Heart right ventricle (tissue), 16 donors: ENCODE results near the gene TRIM43. TPM values are rescaled to one million over a fixed set of nuclear protein-coding genes. Genes with fewer than 3 reads are reported as not detected.
"Not testable (repeated sequence)": the region's sequence is repeated elsewhere in the genome, so short reads cannot be mapped to it uniquely, and the experiment has no call there.

ENCODE experiments used
- ATAC-seq, 8 donors: fragments of 200-7000 bp; cut with Tn5 transposase; one replicate each; pipeline ENCODE4 v1.9.1; 2020; ENCODE audit warnings: mild to moderate bottlenecking in 8 of 8, moderate library complexity in 8 of 8, moderate number of reproducible peaks in 1 of 8
- DNase-seq, 2 donors: peaks; one replicate each; pipeline ENCODE4 v3.0.0-alpha.2; 2020
- H3K27ac ChIP-seq, 10 donors: fragments of 200-600 bp; sonication (generic) in 2 of 10; one replicate each; pipeline versions ENCODE4 v1.5.0 to v1.8.0; 2020 to 2022; ENCODE audit warnings: mild to moderate bottlenecking in 3 of 10
- H3K27me3 ChIP-seq, 7 donors: fragments of 200-600 bp; one replicate each; pipeline ENCODE4 v1.8.0; 2021 to 2022; ENCODE audit warnings: mild to moderate bottlenecking in 2 of 7
- H3K36me3 ChIP-seq, 9 donors: fragments of 200-600 bp; sonication (generic) in 1 of 9; one replicate each; pipeline versions ENCODE4 v1.5.0 to v1.8.0; 2020 to 2022; ENCODE audit warnings: mild to moderate bottlenecking in 2 of 9
- H3K4me1 ChIP-seq, 9 donors: fragments of 200-600 bp; sonication (generic) in 1 of 9; one replicate each; pipeline versions ENCODE4 v1.5.0 to v1.8.0; 2020 to 2022; ENCODE audit warnings: mild to moderate bottlenecking in 4 of 9
- H3K4me3 ChIP-seq, 10 donors: fragments of 200-600 bp; sonication (generic) in 2 of 10; one replicate each; pipeline versions ENCODE4 v1.5.0 to v1.8.0; 2020 to 2022; ENCODE audit warnings: mild to moderate bottlenecking in 7 of 10, moderate library complexity in 2 of 10
- H3K9me3 ChIP-seq, 11 donors: fragments of 200-600 bp in 10 of 11; sonication (generic) in 2 of 11; one replicate each; pipeline versions ENCODE4 v1.5.0 to v1.8.0; 2013 to 2022; ENCODE audit warnings: mild to moderate bottlenecking in 2 of 11, control low read depth in 1 of 11, moderate library complexity in 1 of 11
- WGBS, 2 donors: extraction: QIAGEN DNeasy Blood & Tissue Kit; methylation state at CpG; one replicate each; pipeline ENCODE4 v1.1.7; 2013; ENCODE audit warnings: inconsistent platforms in 1 of 2; 5-methylcytosine and 5-hydroxymethylcytosine counted together
- intact Hi-C, 10 donors: fragments of 100-400 bp; cut with DNase I; formaldehyde crosslinking; loops; one replicate each; pipeline versions ENCODE4 v1.11.1 to v1.14.2; 2022
- polyA plus RNA-seq, 2 donors: library from polyadenylated mRNA; stranded (reverse); fragments of 200-250 nt; gene quantifications; one replicate each; pipeline ENCODE4 v1.2.3, GENCODE V29; 2013
- total RNA-seq, 10 donors: library from RNA; stranded (reverse); fragmentation: NEBNext Ultra II Directional in 3 of 10; extraction: Animal tissue kit (Norgen Biotek cat#: 25700) in 3 of 10; gene quantifications; one replicate each; pipeline versions ENCODE4 v1.2.1 to v1.2.4, GENCODE V29; 2021 to 2023
- donor health status: Arrhythmogenic right ventricular cardiomyopathy.
- donor health status: ischemic (EF 13 %, LVEDD 7.1; RV severe dilation, severe dysfunction).
- donor health status: healthy with polysubstance abuse.
- donor health status: DM: no; HTN: yes; CAD: no.
- donor health status: DM: no; HTN: no; CAD: no.
- donor health status: ischemic (EF 25% LVEDD 6.9; RV normal size, moderate dysfunction).
- donor health status: ischemic (EF 25% LVEDD 5.7; RV mildly dilated, moderate dysfunction).
- donor health status: healthy.
- donor health status: DM: yes; HTN: yes; CAD: no.
- donor health status: Ischemic cardiomyopathy.
- donor health status: ischemic (EF 35%, LVEDD 5.7; RV mildly dilated, moderate dysfunction).
- donor health status: nonischemic (EF 11% LVEDD 7.7; RV severe dilation, severe dysfunction).
- donor health status: DM: yes; HTN: yes; CAD: no.
- donor health status: PGD.
- donor health status: ischemic (EF 29% LVEDD 5.4; RV normal size, mild dysfunction).
- donor health status: nonischemic (EF 23%, LVEDD 6.1; RV moderate dilation, normal function).

TRIM43 gene
- total and polyA plus RNA-seq, 12 donors, result not detected

- ATAC-seq, DNase-seq, H3K4me3 ChIP-seq, H3K27me3 ChIP-seq, intact Hi-C loops, H3K9me3 ChIP-seq, H3K4me1 ChIP-seq, H3K27ac ChIP-seq, H3K36me3 ChIP-seq: not testable (repeated sequence)
Observed at GRCh38 chr2:95602146-95602545, 10.3 kb downstream of the TRIM43 start.

DNA sequence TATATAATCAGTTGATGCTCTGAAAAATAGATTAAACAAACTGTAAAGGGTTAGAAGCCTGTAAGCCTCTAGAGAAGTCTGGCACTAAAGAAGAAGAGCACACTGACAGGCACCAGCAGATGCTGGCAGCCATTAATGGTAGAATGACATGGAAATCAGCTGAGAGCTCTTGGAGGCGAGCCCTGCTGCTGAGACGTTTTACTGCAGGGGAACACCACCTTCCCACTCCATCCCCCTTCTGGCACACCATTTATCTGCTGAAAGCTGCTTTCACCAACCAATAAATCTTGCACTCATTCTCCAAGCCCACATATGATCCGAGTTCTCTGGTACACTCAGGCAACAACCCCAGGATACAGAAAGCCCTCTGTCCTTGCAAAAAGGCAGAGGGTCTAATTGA, 16.6 kb downstream of the TRIM43 start:
- H3K4me3 ChIP-seq, H3K9me3 ChIP-seq, H3K4me1 ChIP-seq, H3K36me3 ChIP-seq, intact Hi-C loops, H3K27me3 ChIP-seq, DNase-seq, H3K27ac ChIP-seq: not testable (repeated sequence)
- peak in 2 of 8 donors; percentile 27 to 49 for ATAC-seq
- no CpG with 5 or more reads among the region's 3 CpGs for WGBS, 2 donors

DNA sequence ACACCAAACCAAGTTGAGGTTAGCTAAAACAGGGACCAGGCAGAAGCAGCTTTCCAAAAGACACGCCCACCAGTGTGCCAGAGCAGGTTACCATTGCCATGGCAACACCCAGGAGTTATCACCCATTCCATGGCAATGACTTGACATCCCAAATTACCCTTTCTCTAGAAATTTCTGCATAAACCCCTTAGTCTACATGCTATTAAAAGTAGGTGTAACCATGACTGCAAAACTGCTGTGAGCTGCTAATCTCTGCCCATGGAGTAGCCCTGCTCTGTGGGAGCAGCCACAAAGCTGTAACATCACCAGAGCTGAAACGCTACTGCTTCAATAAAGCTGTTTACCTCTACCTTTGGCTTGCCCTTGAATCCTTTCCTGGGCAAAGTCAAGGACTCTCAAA, 18.0 kb downstream of the TRIM43 start:
- no CpG with 5 or more reads among the region's 2 CpGs for WGBS, 2 donors
- DNase-seq, H3K4me3 ChIP-seq, ATAC-seq, intact Hi-C loops, H3K36me3 ChIP-seq, H3K27ac ChIP-seq, H3K4me1 ChIP-seq, H3K27me3 ChIP-seq, H3K9me3 ChIP-seq: not testable (repeated sequence)

GRCh38 chr2:95613048-95613447, 21.2 kb downstream of the TRIM43 start:
- H3K27ac ChIP-seq, H3K27me3 ChIP-seq, H3K36me3 ChIP-seq, H3K4me3 ChIP-seq, H3K4me1 ChIP-seq, H3K9me3 ChIP-seq, ATAC-seq, DNase-seq, intact Hi-C loops: not testable (repeated sequence)
- no CpG with 5 or more reads among the region's 3 CpGs for WGBS, 2 donors

GRCh38 chr2:95622728-95623127, 30.9 kb downstream of the TRIM43 start:
- H3K4me3 ChIP-seq, ATAC-seq, H3K36me3 ChIP-seq, DNase-seq, H3K4me1 ChIP-seq, H3K27me3 ChIP-seq, intact Hi-C loops, H3K27ac ChIP-seq, H3K9me3 ChIP-seq: not testable (repeated sequence)
- WGBS, 2 donors, result no CpG with 5 or more reads among the region's 5 CpGs

DNA sequence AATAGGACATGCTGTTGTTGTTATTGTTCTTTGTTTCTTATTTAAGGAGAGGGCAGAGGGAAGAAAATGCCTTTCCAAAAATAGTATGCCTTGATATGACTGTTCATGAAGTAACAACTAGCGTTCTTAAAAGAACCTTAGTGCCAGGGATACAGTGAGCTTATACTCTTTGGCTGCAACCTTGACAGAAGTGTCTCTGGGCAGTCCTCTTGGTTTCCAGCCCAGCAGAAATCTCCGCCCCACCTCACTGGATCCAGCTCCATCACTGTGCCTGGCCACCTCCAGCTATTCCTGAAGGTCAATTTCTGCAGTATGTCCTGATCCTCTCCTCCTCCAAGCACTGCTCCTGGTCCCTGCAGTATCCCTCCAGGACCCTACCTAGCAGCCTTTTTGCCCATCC, 39.2 kb downstream of the TRIM43 start:
- WGBS, 2 donors, result no CpG with 5 or more reads among the region's 2 CpGs
- H3K36me3 ChIP-seq, H3K9me3 ChIP-seq, DNase-seq, H3K27me3 ChIP-seq, intact Hi-C loops, H3K4me1 ChIP-seq, H3K27ac ChIP-seq, H3K4me3 ChIP-seq: not testable (repeated sequence)
- ATAC-seq, result peak in 1 of 8 donors; percentile 41

- H3K36me3 ChIP-seq, H3K4me1 ChIP-seq, H3K27ac ChIP-seq, H3K27me3 ChIP-seq, intact Hi-C loops, DNase-seq, H3K4me3 ChIP-seq, H3K9me3 ChIP-seq: not testable (repeated sequence)
- peak in 4 of 8 donors; percentile 49 to 74 (median 58) for ATAC-seq
- no CpG with 5 or more reads among the region's 2 CpGs for WGBS, 2 donors
Observed at GRCh38 chr2:95633626-95634259, 41.9 kb downstream of the TRIM43 start.

- H3K27ac ChIP-seq, H3K9me3 ChIP-seq, H3K4me1 ChIP-seq, H3K27me3 ChIP-seq, intact Hi-C loops, H3K36me3 ChIP-seq, DNase-seq, H3K4me3 ChIP-seq: not testable (repeated sequence)
- ATAC-seq, result peak in 7 of 8 donors; percentile 20 to 70 (median 37)
- whole genome bisulfite sequencing, 2 donors, result 67 to 80% methylated on average over 2 of the region's 25 CpGs
Observed at GRCh38 chr2:95640515-95641288, 48.9 kb downstream of the TRIM43 start.

DNA sequence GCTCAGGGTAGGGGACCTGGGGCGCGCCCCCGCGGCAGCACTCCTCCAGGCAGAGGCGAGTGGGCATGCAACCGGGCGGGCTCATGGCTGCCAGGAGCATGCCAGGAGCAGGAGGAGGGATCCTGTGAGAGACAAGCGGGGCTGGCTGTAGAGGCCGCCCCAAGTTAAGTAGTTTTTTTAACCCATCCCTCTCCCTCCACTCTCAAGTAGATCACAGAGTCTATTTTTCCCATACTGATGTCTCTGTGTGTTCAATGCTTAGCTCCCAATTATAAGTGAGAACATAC, 49.4 kb downstream of the TRIM43 start:
- peak in 7 of 8 donors; percentile 17 to 71 (median 53) for ATAC-seq
- H3K27me3 ChIP-seq, intact Hi-C loops, H3K4me3 ChIP-seq, H3K9me3 ChIP-seq, H3K27ac ChIP-seq, H3K36me3 ChIP-seq, H3K4me1 ChIP-seq, DNase-seq: not testable (repeated sequence)
- no CpG with 5 or more reads among the region's 9 CpGs for WGBS, 2 donors

DNA sequence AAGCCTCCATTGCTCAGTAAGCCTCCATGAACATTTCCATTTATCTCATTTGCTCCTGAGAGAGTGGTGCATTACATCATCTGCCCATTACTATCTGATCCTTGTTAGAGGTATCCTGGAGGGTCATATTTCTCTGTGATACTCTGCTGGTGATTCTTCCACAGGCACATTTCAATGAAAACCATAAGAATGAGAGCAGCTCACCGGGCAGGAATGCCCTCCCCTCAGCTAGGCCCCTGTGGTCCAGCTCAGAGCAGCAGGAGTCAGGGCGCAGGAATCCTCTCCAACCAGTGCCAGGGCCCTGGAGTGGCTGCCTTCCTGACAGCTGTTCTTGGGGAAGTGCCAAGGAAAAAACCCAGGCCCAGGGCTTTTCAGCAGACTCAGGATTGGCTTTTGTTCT, 50.0 kb downstream of the TRIM43 start:
- H3K27ac ChIP-seq, H3K27me3 ChIP-seq, H3K4me1 ChIP-seq, intact Hi-C loops, H3K36me3 ChIP-seq, H3K9me3 ChIP-seq, H3K4me3 ChIP-seq, DNase-seq: not testable (repeated sequence)
- WGBS, 2 donors, result 55% methylated on average over 2 of the region's 2 CpGs; no CpG with 5 or more reads in 1 of the 2 donors
- peak; percentile 21 to 75 (median 54) for ATAC-seq

GRCh38 chr2:95642360-95642759, 50.6 kb downstream of the TRIM43 start:
- H3K27me3 ChIP-seq, H3K36me3 ChIP-seq, H3K9me3 ChIP-seq, DNase-seq, H3K27ac ChIP-seq, H3K4me3 ChIP-seq, intact Hi-C loops, H3K4me1 ChIP-seq: not testable (repeated sequence)
- WGBS, 2 donors, result 85 to 100% methylated on average over 2 of the region's 2 CpGs
- peak in 1 of 8 donors; percentile 10 for ATAC-seq

DNA sequence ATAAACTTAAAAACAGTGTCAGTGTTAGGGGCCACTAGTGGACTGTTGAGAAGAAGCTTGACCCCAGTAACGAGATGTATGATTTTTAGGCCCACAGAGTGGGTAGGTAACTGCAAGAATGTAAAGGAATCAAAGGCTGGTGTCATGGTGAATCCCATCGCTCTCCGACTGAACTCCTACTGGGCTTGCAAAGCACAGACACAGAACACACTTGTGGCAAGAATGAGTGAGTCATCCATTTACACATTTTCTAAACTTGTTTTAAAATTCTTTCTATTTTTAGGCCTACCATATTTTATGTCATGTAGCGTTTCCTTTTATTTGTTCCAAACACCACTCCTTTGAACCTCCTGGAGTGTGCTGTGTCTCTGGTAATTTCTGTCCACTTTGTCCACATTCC, 51.1 kb downstream of the TRIM43 start:
- H3K27me3 ChIP-seq, DNase-seq, intact Hi-C loops, H3K4me1 ChIP-seq, H3K9me3 ChIP-seq, H3K27ac ChIP-seq, H3K36me3 ChIP-seq, H3K4me3 ChIP-seq: not testable (repeated sequence)
- 88 to 100% methylated on average over 1 of the region's 4 CpGs for WGBS, 2 donors
- peak in 2 of 8 donors; percentile 31 to 36 for ATAC-seq
